SW 1271 (cell line): ENCODE measurements around the gene EXOC4.

ENCODE experiments used
- DNase-seq, 2 experiments: peaks; one replicate each; lab custom pipeline; 2025; lab: John Stamatoyannopoulos, UW

Gene EXOC4

DNA sequence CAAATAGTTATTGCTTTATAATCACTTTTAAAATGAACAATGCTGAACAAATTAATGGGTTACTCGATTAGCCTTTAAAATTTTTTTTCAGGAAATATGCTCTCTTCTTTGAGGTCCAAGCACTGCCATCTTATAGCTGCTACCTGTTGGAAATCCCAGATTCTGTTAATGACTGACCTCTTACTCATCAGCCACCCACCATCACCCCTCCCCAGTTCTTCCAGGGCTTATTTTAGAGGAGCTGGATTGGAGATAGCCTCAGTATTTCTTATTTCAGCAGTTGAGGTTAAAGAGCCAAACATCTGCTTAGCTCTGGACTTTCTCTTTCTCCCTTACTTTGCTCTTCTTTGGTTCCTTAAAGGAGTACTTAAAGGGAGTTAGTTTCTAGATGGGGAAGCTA, 420.0 kb downstream of the EXOC4 start:
- DNase-seq, result no peak

DNA sequence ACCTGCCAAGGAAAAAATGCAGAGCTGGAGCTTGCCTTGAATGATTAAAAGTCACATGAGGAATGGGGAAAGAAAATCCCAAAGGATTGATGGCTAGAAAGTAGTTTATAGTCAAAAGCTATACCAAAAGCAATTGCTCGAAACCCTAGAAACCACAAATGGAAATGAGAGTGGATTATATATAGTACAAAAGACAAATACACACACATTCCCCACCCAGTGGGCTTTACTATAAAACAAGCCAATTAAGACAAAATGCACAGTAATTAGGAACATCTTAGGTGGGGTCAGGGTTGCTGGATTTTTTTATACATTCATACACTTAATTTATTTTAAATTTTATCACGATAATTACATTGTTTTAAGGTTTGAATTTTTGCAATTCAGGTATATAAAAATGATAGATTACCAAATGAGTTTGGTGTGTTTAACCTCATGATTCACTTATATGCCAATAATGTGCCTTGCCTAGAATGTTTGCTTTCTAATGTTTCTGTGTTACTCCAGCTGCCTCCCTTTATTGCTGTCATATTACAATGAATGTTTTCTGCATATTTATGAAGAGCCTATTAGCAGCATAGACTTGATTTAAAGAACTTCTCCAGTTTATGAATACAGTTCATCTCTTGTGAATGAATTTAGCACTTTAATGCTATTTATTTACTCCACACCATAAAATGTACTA, 421.3 kb downstream of the EXOC4 start:
- no peak for DNase-seq

DNA sequence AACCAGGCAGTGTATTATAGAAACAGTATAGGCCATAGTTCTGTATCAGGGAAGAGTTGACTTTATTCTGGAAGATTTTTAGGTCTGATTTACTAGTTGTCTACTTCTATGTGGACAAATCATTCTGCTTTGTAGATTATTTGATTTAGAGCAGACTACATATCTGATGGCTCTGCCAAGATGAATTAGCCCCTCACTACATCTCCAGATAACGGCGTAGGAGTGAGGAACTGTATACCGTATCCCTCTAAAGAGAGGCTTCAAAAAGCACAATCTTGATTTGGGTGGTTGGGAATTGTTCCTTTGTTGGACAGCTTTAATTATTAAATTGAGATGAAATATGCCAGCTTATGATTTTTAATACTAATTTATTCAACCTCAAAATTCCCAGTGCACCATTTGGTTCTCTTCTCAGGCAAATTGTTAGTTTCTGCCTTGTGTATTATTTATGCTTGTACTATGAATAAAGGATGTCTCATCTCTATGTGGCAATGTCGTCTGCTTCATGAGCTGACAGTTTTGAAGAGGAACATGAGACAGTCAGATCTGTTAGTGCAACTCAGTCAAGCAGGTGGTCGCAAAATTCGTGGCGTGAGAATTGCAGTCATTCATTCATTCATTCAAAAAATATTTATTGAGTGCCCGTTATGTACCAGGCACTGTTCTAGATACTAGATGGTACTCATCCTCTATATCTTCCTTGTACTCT, 422.8 kb downstream of the EXOC4 start:
- no peak for DNase-seq

DNA sequence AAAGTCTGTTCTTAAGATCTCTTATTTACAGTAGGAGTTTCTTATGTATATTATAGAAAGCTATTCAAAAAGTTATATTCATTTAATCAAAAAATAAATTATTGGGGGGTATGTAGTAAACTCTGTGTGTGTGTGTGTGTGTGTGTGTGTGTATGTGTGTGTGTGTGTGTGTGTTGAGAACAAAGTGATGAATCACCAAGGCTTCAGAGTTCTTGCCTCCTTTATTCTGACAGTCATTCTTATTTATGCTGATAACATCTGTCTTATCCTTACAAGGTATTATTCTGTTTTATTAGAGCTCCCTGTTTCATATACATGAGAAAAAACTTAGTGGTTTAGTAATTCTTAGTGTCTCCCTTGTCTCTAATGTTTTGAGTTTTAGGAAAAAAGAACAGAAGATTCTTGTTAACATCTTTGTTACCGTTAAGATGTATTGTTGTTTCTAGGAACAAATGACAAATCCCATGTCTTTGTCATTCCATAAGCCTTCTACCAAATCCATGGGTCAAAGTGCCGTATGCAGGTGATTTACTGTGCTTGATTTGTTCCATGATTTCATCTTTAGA, 424.0 kb downstream of the EXOC4 start:
- DNase-seq, result no peak

DNA sequence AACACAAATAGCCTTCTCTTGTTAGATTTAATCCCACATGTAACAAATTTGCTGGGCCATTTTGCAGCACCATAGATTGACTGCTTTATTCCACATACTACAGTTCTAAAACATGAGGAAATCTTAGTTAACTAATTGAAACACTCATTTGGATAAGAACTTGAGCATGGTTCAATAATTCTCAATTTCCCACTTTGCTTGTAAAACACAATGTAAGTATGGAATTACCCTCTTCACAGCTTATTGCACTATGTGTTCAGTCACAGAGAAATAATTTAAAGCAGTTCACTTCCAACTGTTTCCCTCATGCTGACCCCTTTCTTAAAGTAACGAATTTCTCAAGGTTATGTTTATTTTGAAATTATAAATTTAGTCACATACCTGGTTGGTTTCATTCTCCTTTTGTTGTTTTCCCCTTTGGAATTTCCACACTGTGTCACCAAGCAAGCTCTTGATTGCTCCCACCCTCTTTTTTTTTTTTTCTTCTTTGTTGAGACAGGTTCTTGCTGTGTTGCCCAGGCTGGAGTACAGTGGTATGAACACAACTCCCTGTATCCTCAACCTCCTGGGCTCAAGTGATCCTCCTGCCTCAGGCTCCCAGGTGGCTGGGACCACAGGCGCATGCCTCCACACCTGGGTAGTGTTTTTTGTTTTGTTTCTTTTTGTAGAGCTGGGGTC, 425.4 kb downstream of the EXOC4 start:
- no peak for DNase-seq

DNA sequence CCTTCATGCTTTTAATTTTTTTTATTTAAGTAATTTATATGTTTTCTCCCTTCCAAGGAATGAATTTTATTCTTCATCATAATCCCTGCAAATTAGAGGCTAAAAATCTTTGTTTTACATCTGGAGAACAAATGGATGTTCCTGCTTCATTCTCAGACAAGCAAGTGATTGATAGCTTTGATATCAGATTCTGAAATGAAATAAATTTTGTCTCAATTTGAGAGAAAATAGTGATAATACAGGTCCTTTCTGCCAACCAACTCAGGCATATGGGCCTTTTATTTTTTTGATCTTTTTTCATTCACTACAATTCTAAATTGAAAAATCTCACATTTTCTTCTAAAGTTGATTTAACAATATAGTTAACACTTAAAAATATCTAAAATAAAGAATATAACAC, 427.1 kb downstream of the EXOC4 start:
- no peak for DNase-seq

DNA sequence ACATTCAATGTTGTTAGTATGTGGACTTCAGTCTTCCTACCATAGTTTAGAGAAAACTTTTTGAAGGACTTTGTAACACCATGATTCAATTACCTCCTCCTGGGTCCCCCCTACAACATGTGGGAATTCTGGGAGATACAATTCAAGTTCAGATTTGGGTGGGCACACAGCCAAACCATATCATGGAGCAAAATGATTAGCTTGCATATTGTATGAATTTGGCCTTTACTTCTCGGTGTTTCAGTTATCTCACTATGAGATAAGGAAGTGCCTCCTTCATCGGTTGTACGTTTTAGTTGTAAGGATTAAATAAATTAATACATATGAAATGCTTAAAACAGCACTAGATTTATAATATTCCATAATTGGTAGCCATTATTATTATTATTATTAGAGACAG, 428.7 kb downstream of the EXOC4 start:
- DNase-seq, result no peak

DNA sequence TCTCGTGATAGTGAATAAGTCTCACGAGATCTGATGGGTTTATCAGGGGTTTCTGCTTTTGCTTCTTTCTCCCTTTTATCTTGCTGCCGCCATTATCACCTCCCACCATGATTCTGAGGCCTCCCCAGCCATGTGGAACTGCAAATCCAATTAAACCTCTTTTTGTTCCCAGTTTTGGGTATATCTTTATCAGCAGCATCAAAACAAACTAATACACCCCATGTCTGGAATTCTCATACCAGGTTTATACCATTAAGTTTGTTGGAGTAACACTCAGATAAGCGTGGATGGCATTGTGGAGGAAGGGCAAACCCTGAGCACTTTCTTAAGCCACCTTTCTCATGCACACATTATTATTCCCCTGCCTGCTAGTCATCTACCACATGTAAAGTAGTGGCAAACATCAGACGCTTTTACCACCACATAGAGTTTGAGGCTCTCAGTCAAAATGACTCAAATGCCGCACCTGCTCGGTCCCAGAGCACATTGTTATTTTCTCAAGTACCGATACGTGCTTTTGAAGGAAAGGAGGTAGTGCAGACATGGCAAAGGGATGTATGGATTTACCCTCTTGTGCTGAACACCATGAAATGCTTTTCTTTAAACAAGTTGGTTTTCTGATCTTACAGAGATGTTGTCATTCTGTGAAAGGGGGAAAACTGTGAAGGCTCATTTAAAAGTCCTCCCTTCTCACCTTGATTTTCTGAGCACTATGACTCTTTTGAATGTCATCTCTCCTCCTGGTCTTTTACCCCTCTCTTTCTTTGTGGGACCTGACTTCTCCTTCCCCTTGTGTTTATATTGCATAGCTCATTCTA, 429.7 kb downstream of the EXOC4 start:
- no peak for DNase-seq

DNA sequence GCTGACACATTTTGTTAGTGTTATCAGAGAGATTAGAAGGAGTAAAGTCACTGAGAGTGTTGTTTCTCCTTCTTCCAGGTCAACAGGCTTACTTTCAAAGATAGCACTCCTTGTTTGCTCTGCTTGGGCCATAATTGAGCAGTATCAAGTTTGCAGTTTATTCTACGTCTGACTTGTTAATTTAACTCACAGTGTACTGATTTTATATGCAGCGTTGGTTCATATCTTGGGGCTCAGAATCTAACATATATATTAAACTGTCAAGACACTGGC, 430.2 kb downstream of the EXOC4 start:
- no peak for DNase-seq

DNA sequence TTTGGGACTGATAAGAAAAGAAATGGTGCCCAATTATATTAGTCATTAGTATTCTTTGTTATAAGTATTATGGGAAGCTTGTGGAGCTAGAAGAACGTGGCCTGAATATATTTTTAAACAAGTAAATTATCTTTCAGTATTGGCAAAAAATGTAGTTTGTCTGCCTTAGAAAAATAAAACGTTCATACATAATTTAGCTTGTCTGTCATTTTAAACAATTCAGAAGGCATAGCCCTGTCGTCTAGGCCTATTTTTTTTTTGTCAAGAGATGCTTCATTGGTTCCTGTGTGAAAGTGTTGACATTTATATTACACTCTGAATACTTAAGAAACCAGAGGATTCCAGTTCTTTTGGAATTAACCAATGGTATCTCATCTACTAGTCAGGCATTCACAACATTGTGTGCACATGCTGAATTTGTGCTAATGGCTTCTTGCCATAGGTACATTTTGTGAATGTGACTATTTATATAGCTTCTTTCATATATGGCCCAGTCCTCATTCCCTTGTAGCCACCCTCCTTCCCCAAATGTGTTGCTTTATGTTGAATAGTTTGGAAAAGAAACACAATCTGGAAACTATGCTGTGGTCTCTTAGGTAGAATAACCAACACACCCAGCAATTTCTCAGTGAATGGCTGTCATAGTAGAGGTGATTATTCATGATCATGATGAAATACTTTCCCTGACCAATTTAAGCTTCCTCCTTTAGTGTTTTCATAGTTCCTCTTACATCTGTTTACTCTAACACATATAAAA, 435.8 kb downstream of the EXOC4 start:
- DNase-seq, result no peak

DNA sequence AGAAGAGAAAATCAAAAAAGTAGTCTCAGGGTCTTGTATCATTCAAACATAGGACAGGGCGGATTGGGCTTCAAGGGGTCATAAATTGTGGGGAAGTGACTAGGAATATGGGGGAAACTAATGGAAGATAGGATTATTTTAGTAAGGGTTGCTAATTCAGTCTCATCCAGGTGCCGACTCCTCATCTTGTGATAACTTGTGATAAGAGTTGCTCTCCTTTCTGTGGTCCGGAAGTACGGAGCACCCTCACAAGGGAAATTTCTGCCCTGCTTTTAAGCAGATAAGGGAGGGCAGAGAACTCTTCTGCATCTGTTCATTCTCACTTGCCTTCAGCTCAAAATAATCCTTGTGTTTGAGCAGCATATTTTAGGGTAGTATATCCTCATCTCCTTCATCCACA, 437.9 kb downstream of the EXOC4 start:
- DNase-seq, result no peak

DNA sequence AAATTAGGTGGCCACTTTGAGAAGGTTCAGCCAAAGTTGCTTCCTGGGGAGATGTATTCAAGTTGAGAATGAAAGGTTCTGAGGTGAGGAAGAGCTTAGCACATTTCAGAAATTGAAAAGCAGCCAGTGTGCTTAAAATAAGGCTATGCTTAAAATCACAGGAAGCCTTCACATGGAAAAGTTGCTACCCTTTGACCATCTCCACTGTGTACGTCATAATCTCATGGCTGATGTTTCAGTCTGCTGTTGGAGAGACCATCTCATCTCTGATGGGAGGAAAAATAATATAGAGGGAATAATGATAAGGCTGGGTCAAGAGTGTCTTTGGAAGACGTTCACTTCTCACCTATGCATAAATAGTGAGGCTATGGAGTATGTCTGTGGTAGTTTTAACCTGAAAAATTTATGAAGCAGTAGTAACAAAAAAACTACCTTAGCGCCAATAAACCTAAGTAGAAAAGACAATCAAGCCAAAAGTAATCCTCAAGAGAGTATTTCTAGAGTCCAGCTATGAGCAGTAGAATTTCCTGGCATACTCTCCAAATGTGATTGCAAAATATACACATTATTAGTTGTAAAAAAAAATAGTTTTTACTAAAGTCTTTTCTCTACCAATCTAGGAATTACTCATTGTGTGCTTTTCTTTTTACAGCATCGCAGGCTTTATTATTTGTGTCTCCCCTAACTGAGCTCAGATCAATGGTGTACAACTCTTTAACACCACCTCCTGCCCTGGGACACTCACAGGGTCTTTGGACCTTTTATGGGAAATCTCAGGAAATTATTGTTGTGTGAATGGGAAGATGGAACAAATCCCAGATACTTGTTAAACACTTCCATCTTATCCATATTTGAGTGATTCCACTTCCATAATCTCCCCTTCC, 439.1 kb downstream of the EXOC4 start:
- DNase-seq, result no peak

DNA sequence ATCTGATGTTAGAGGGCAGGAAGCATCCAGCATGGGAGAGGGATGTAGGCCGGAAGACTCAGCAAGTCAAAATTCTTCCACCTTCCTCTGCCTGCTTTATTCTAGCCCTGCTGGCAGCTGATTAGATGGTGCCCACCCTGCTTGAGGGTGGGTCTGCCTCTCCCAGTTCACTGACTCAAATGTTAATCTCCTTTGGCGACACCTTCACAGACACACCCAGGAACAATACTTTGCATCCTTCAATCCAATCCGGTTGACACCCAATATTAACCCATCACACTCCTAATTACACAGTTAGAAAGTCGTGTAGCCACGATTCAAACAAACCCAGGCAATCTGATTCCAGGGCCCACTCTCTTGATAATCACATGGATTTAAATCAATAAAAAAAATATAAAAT, 440.4 kb downstream of the EXOC4 start:
- no peak for DNase-seq

DNA sequence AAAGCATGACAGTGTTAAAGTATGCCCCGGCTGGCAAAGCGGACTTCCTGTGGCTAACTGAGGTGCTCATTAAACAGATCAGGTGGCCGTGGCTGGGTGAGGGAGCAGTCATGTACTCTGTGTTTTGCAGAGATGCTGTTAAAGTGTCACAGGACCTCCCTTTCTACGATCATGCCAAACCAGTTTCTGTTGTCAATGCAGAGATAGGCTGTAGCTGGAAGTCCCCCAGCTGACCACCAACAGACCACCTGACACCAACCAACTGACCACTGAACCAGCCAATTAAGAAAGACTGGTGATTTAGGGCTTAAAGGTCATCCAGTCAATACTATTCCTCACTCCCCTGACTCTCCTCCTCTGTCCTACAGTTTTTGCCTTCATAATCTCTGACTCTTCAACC, 443.2 kb downstream of the EXOC4 start:
- no peak for DNase-seq

DNA sequence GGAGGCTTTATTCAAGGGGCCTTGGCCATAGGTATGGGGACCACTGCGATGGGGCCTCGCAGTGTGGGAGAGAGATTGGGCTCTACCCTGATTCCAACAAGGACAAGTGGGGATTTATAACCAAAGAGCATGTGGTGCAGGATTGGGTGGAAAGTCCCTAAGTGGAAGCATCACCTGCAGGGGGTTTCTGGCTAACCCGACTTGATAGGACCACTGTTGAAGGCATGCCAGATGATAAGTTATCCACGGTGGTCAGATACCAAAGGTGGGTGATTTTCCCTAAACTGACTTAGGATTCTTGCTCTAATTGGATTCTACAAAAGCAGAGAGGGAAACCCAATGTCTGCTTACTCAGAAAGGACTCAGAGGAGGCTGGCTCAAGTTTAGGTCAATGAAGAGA, 444.7 kb downstream of the EXOC4 start:
- no peak for DNase-seq

DNA sequence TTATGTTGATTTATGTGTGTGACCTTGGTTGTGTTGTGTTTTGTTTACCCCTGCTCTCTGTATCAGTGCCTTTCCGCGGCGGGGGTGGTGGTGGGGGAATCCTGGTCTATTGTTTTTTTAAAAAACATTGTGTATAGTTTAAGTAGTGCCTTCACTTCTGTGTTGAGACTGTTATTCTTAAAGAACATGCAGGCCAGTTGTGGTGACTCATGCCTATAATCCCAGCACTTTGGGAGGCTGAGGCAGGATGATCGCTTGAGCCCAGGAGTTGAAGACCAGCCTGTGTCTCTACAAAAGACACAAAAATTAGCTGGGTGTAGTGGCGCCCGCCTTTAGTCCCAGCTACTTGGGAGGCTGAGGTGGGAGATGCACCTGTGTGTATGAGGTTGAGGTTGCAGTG, 445.2 kb downstream of the EXOC4 start:
- no peak for DNase-seq

DNA sequence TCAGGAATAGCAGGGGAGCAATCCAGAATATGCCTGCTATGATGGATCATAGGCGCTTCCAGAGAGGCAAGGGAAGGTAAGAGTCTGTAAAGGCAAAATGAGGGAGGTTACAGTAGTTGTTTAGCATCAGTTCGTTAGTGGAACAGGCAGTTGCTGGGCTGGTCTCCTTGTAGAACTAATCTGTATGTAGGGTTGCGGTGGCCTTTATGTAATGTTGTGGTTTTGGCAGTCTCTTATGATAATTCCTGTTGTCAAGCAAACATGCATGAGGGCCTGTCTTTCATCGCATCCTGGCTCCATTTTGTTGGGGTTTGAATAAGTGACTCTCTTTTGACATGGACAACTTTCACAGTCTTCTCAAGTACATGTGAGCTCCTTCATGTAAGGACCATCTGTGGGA, 446.5 kb downstream of the EXOC4 start:
- no peak for DNase-seq

DNA sequence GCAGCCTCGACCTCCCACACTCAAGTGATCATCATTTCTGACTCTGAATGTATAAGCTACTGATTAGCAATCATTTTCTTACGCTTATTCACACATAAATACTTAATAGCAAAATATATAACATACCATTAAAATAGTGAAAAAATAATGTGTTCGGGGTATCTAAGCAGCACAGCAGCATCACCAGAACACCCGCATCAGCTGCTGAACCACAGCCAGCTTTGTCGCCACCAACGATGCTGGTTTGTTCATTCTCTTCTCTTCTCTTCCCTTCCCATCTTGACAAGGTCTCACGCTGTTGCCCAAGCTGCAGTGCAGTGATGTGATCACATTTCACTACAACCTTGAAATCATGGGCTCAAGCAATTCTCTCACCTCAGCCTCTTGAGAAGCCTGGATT, 449.2 kb downstream of the EXOC4 start:
- DNase-seq, result no peak

DNA sequence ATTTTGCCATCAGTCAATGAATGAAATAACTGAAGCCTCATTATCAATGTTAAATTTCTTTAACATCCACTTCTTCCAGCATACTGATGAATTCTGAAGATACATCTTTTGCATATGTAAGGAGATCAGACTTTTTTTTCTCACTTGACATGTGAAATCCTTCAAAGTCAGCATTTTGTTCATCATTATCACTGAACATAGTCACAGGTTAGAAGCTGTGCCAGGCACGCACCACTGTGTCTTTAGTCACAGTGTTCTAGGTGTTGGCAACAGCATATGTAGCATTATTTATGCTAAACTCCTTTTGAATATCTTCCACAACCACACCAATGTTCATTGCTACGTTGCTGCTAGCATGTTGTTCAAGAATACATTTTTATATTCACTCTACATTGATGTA, 450.1 kb downstream of the EXOC4 start:
- no peak for DNase-seq

DNA sequence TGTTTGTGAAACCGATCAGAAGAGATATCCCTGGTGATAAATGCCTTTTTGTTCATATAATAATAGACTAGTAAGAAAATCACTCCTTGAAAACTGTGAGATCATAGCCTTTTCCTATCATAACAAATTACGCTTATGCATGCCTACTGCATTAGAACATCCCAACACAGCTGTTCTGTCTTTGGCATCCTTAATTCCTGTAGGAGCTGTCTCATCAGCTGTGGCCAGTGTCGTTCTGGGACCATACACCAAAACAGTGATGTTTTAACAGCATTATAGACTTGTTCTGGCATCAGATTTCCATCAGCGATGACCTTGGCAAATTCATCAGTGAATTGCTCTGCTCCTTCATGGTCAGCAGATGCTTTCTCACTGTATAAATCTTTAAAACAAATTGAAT, 450.7 kb downstream of the EXOC4 start:
- no peak for DNase-seq

DNA sequence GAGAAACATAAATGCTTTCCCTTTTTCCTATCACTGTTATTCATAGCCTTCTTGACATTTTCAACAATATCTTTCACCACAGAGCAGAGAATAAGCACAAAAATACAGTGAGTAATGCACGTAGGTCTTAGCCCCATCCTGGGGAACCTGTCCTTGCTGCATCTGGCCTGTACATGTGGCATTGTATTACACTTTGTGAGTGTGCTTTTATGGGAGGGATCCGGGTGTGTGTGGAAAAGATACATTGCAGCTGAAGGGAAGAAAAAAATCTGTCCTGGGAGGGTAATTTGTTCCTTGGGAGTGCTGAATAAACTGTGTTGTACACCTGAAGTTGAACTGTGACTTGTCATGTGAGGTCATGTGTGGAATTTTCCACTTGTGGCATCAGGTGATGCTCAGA, 451.6 kb downstream of the EXOC4 start:
- no peak for DNase-seq
